Occipital lobe (tissue), 2 donors: Measurements from ENCODE around the gene MCEE. TPM values are rescaled to one million over a fixed set of nuclear protein-coding genes. Genes with fewer than 3 reads are reported as not detected.
"Not testable (repeated sequence)": the region's sequence is repeated elsewhere in the genome, so short reads cannot be mapped to it uniquely, and the experiment has no call there.

Experiments used
- DNase-seq: peaks from one replicate; lab custom pipeline; 2025; lab: John Stamatoyannopoulos, UW
- total RNA-seq: library from RNA; depleted of rRNA; stranded (reverse); fragments of >200 nt; gene quantifications from one replicate; pipeline ENCODE4 v1.2.3, GENCODE V29; 2014

The MCEE gene
- total RNA-seq, 1 donor from 2014 or later: 10.3 TPM

- DNase-seq: no peak
These were observed 721 bp downstream of the MCEE start for GRCh38 chr2:71129114-71129901.

DNA sequence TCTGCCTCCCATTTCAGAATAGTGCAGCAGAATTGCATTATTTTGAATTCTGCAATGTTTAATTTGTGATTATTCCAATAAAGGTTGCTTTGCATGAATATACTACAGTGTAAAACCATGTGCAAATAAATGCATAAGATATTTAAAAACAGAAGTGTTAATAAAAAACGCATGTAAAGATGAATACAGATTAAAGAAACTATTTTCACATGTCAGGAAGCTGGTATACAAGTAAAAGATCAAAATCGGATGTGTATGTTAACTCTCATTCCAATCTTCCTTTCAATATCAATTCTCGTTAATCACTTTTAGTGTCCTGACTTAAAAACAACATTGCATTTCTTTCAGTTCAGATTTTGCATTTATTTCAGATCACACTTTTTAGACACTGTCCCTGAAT, 3.1 kb downstream of the MCEE start:
- DNase-seq: no peak

DNA sequence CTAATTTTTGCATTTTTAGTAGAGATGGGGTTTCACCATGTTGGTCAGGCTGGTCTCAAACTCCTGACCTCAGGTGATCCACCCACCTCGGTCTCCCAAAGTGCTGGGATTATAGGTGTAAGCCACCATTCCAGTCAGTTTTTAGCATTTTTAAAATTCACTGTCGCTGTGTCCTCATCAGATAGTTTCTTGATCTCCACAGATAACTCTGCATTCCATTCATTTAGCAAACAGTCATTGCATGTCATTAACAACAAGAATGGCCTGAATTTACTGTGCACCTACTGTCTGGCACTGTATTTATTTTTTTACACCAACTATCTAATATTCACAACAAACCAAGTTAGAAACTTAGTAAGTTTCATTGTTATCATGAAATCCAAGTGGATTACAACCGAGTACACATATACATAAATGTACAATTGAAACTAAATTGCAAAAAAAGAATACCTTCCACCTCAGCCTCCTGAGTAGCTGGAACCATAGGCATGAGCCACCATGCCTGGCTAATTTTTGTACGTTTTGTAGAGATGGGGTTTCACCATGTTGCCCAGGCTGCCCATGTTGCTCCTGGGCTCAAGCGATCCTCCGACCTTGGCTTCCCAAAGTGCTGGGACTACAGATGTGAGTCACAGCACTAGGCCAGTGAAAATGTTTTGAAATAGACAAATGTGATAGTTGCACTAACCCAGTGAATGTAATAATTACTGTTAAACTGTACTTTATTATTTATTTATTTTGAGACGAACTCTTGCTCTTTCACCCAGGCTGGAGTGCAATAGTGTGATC, 4.3 kb downstream of the MCEE start:
- DNase-seq: no peak

- DNase-seq: no peak
These were observed 7.4 kb downstream of the MCEE start for GRCh38 chr2:71122387-71123298.

DNA sequence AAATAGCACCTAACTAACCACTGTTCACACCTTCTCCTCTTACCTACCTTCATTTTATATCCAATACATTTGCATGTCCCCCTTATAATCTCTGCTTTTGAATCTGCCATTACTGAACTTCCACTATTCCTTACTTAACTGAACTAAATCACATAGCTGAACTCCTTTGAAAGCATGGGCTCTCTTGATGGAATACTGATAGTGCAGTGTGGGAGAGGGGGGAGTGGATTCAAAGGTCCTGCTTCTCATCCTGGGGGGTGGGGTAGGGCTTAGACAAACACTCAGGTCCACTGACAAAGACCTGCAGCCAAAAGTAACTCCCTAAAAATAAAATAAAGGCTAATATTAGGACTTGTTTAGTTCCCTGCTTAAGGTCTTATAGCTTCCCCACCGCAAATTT, 8.6 kb downstream of the MCEE start:
- DNase-seq: no peak

DNA sequence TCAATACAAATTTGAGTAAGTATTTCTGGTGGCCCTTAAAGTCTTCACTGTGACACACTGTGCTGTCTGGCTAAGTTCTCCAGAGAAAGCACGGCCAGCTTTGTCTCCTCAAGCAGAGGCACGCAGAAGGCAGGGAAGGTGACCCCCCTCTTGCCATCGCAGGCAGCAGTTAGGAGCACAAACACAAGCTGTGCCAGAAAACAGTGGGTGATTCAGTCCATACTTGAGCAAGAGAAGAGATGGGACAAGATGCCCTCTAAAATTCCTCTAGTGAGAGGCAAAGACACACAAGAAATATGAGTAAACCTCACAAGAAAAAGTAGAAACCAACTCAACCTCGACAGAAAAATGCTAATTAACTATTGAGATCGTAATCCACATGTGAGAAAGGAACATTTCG, 9.8 kb downstream of the MCEE start:
- DNase-seq: no peak

GRCh38 chr2:71117063-71117462, 13.0 kb downstream of the MCEE start:
- DNase-seq: no peak

DNA sequence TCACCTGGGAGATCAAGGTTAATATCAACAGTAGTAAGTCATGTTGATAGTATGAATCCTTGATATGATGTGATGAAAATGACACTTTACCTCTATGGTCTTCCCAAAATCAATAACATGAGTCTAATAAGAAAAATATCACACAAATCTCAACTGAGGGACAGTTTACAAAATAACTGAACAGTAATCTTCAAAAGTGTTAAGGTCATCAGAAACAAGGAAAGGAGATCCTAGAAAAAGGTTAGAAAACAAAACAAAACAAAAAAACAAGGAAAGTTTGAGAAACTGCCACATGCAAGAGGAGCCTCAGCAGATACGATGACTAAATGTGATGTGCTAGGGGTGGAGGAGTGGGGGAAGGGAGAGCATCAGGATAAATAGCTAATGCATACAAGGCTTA, 16.2 kb downstream of the MCEE start:
- DNase-seq: no peak

DNA sequence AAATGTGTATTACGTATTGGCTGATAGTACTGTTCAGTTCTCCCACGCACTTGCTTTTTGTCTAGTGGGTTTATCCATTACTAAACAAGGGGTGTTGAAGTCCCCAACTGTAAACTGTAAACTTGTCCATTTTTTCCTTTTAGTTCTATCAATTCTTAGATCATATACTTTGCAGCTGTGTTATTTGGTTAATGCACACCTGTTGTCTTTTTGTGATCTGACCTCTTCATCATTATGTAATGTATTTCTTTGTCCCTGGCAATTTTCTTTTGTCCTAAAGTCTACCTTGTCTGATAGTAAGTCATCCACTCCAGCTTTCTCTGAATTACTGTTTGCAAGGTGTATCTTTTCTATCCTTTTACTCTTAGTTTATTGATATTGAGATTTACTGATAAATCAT, 21.9 kb downstream of the MCEE start:
- no peak for DNase-seq

GRCh38 chr2:71106463-71106862, 23.6 kb downstream of the MCEE start:
- DNase-seq: not testable (repeated sequence)

DNA sequence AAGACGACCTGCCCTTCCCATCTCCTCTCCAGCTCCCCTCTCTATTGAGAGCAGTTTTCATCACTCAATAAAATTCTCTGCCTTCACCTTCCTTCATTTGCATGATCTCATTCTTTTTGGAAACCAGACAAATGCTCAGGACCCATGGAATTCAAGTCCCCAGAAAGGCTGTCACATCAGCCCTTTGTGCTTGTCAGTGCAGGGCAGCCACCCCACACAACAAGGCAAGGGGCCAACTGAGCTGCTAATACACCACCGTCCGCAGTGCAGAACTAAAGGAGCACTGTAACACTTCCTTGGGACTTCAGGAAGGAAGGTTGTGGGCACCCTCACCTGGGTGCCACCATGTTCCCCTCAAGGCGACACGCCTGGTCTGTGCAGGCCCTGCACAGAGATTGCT, 26.2 kb downstream of the MCEE start:
- DNase-seq: no peak

DNA sequence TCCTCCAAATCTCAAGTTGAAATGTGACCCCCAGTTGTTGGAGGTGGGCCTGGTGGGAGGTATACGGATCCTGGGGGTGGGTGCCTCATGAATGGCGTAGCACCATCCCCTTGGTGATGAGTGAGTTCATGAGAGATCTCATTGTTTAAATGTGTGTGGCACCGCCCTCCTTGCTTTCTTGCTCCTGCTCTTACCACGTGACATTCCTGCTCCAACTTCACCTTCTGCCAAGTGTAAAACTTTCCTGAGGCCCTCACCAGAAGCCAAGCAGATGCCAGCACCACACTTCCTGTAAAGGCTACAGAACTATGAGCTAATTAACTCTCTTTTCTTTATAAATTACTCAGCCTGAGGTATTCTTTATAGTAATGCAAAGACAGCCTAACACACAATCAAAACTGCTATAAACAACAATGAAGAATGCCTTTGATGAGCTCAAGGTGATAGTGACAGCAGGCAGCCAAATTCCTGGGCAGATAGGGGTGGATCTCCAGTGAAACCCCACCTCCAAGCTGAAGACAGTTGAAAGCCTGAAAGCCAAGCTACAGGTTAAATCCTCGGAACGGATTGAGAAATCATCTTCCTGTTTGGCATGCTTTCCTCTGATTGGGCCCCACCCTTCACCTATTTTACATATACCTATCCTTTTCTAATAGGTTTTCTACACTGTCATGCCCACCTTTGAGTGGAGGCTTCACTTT, 26.9 kb downstream of the MCEE start:
- DNase-seq: no peak

GRCh38 chr2:71101656-71102055, 28.4 kb downstream of the MCEE start:
- DNase-seq: no peak

GRCh38 chr2:71100195-71100964, 29.6 kb downstream of the MCEE start:
- DNase-seq: no peak

- DNase-seq: not testable (repeated sequence)
These were observed 37.4 kb downstream of the MCEE start for GRCh38 chr2:71092491-71093260.

DNA sequence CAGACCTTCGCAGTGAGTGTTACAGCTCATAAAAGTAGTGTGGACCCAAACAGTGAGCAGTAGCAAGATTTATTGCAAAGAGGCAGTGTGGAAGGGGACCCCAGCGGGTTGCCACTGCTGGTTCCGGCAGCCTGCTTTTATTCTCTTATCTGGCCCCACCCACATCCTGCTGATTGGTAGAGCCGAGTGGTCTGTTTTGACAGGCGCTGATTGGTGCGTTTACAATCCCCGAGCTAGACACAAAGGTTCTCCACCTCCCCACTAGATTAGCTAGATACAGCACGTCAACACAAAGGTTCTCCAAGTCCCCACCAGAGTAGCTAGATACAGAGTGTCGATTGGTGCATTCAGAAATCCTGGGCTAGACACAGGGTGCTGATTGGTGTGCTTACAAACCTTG, 38.2 kb downstream of the MCEE start:
- DNase-seq: not testable (repeated sequence)

DNA sequence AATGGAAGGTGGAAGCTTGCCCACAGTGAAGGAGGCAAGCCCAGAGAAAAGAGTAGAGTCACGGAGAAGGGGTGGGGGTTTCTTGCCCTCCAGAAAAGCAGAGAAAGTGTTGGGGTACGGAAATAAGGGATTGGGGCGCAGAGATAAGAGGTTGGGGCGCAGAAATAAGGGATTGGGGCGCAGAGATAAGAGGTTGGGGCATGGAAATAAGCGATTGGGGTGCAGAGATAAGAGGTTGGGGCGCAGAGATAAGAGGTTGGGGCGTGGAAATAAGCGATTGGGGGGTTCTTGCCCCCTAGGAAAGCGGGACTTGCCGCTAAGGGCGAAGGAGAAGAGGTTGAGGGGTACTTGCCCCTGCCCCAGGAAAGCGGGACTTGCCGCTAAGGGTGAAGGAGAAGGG, 40.6 kb downstream of the MCEE start:
- DNase-seq: not testable (repeated sequence)

GRCh38 chr2:71085325-71086003, 44.6 kb downstream of the MCEE start:
- DNase-seq: not testable (repeated sequence)

DNA sequence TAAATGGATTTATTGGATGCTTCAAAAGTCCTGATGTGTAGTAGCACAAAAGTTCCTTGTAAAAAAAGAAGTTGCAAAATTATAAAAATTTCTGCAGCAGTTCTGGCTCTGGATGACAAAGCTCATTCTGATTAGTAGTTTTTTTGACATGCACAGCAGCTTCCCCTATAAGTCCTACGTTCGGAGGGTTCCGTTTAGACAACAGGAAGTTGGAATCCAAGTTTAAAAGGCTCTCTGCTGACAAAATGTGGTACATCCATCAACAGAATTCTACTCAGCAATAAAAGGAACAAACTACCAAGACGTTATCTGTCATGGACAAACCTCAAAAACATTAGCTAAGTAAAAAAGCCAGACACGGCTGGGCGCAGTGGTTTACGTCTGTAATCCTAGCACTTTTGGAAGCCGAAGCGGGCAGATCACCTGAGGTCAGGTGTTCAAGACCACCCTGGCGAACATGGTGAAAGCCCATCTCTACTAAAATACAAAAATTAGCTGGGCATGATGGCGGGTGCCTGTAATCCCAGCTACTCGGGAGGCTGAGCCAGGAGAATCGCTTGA, 46.2 kb downstream of the MCEE start:
- not testable (repeated sequence) for DNase-seq
